Thymus (tissue), 11 donors: ENCODE results near the gene HPCAL1. TPM values are rescaled to one million over a fixed set of nuclear protein-coding genes. Genes with fewer than 3 reads are reported as not detected.

Source experiments
- DNase-seq, 9 donors: peaks; one replicate each; pipeline ENCODE4 v3.0.0-alpha.2; 2013; ENCODE audit warnings: low spot score in 9 of 9, low read depth in 6 of 9, missing footprints in 1 of 9
- H3K27ac ChIP-seq, 2 donors: one replicate each; pipeline ENCODE4 v1.5.1; 2013; ENCODE audit warnings: control low read depth in 1 of 2, low read depth in 1 of 2, low read length in 1 of 2, mild to moderate bottlenecking in 1 of 2, moderate library complexity in 1 of 2
- H3K27me3 ChIP-seq, 2 donors: one replicate each; pipeline ENCODE4 v1.5.1; 2013; ENCODE audit warnings: low read length in 1 of 2; ENCODE audit not compliant: control insufficient read depth in 2 of 2, insufficient read depth in 1 of 2
- H3K36me3 ChIP-seq, 2 donors: one replicate each; pipeline ENCODE4 v1.5.1; 2013; ENCODE audit warnings: low read length in 1 of 2, mild to moderate bottlenecking in 1 of 2, moderate library complexity in 1 of 2; ENCODE audit not compliant: control insufficient read depth in 2 of 2, insufficient read depth in 2 of 2
- H3K4me1 ChIP-seq, 2 donors: one replicate each; pipeline ENCODE4 v1.5.1; 2013; ENCODE audit warnings: low read length in 2 of 2; ENCODE audit not compliant: control insufficient read depth in 2 of 2, insufficient read depth in 2 of 2
- H3K4me3 ChIP-seq, 2 donors: one replicate each; pipeline ENCODE4 v1.5.1; 2013; ENCODE audit warnings: low read length in 2 of 2, control low read depth in 1 of 2, mild to moderate bottlenecking in 1 of 2
- H3K9me3 ChIP-seq, 2 donors: one replicate each; pipeline ENCODE4 v1.5.1; 2013; ENCODE audit warnings: low read length in 1 of 2, mild to moderate bottlenecking in 1 of 2; ENCODE audit not compliant: control insufficient read depth in 2 of 2, insufficient read depth in 1 of 2
- WGBS: extraction: QIAGEN DNeasy Blood & Tissue Kit; methylation state at CpG from one replicate; pipeline ENCODE4 v1.1.7; 2013; 5-methylcytosine and 5-hydroxymethylcytosine counted together
- polyA plus RNA-seq: library from polyadenylated mRNA; stranded (reverse); fragments of 200-250 nt; gene quantifications from one replicate; pipeline ENCODE4 v1.2.3, GENCODE V29; 2013
- total RNA-seq: library from RNA; stranded (reverse); fragments of 120-200 nt; gene quantifications from one replicate; pipeline ENCODE4 v1.2.4, GENCODE V29; 2013
- donor health status: healthy.

HPCAL1 gene
- total and polyA plus RNA-seq, 2 donors, result 12.6 to 47.9 TPM

GRCh38 chr2:10342245-10342951, 39.7 kb downstream of the HPCAL1 start:
- H3K36me3 ChIP-seq, result no peaks in the 10 kb centered on the region
- peaks cover 0 to 28% of the 10 kb centered on the region in 2 donors for H3K4me1 ChIP-seq
- H3K27ac ChIP-seq, result no peak overlapping the region
- no peaks in the 10 kb centered on the region for H3K9me3 ChIP-seq
- WGBS, result 98% methylated on average over 18 of the region's 18 CpGs
- no peak for DNase-seq
- H3K27me3 ChIP-seq, result no peaks in the 10 kb centered on the region
- H3K4me3 ChIP-seq, result no peak overlapping the region

GRCh38 chr2:10343191-10343590, 40.5 kb downstream of the HPCAL1 start:
- H3K4me1 ChIP-seq, result peaks cover 0 to 30% of the 10 kb centered on the region in 2 donors
- no peak for DNase-seq
- no peak overlapping the region for H3K27ac ChIP-seq
- H3K4me3 ChIP-seq, result no peak overlapping the region
- H3K27me3 ChIP-seq, result no peaks in the 10 kb centered on the region
- over 99% methylated on average over 3 of the region's 3 CpGs for WGBS
- no peaks in the 10 kb centered on the region for H3K9me3 ChIP-seq
- no peaks in the 10 kb centered on the region for H3K36me3 ChIP-seq

- no peaks in the 10 kb centered on the region for H3K9me3 ChIP-seq
- H3K27me3 ChIP-seq, result no peaks in the 10 kb centered on the region
- no peaks in the 10 kb centered on the region for H3K36me3 ChIP-seq
- 98% methylated on average over 8 of the region's 8 CpGs for WGBS
- H3K4me1 ChIP-seq, result peaks cover 0 to 30% of the 10 kb centered on the region in 2 donors
- no peak overlapping the region for H3K27ac ChIP-seq
- DNase-seq, result no peak
- H3K4me3 ChIP-seq, result no peak overlapping the region
Observed at GRCh38 chr2:10343658-10344057, 41.0 kb downstream of the HPCAL1 start.

GRCh38 chr2:10344105-10345066, 41.7 kb downstream of the HPCAL1 start:
- no peaks in the 10 kb centered on the region for H3K9me3 ChIP-seq
- DNase-seq, result no peak
- H3K36me3 ChIP-seq, result no peaks in the 10 kb centered on the region
- H3K27me3 ChIP-seq, result no peaks in the 10 kb centered on the region
- 83% methylated on average over 19 of the region's 19 CpGs for WGBS
- H3K4me3 ChIP-seq, result no peak overlapping the region
- no peak overlapping the region for H3K27ac ChIP-seq
- peaks cover 0 to 30% of the 10 kb centered on the region in 2 donors for H3K4me1 ChIP-seq

- no peaks in the 10 kb centered on the region for H3K9me3 ChIP-seq
- H3K27me3 ChIP-seq, result no peaks in the 10 kb centered on the region
- peaks cover 0 to 24% of the 10 kb centered on the region in 2 donors for H3K4me1 ChIP-seq
- DNase-seq, result no peak
- 94% methylated on average over 3 of the region's 3 CpGs for WGBS
- no peaks in the 10 kb centered on the region for H3K36me3 ChIP-seq
- no peak overlapping the region for H3K27ac ChIP-seq
- no peak overlapping the region for H3K4me3 ChIP-seq
Observed at GRCh38 chr2:10345126-10345525, 42.4 kb downstream of the HPCAL1 start.

- Histone ChIP-seq H3K4me1 (peaks cover 0 to 20% of the 10 kb centered on the region in 2 donors), H3K36me3 (no peaks in the 10 kb centered on the region), H3K9me3 (no peaks in the 10 kb centered on the region), H3K4me3 (no peak overlapping the region), H3K27me3 (no peaks in the 10 kb centered on the region), H3K27ac (no peak overlapping the region)
- no peak for DNase-seq
- WGBS, result 97% methylated on average over 3 of the region's 3 CpGs
Observed at GRCh38 chr2:10345813-10346212, 43.1 kb downstream of the HPCAL1 start.

- no peak for DNase-seq
- Histone ChIP-seq H3K9me3 (no peaks in the 10 kb centered on the region), H3K27me3 (no peaks in the 10 kb centered on the region), H3K36me3 (no peaks in the 10 kb centered on the region), H3K4me3 (no peak overlapping the region), H3K4me1 (peaks cover 0 to 20% of the 10 kb centered on the region in 2 donors), H3K27ac (no peak overlapping the region)
- WGBS, result 93% methylated on average over 16 of the region's 16 CpGs
Observed at GRCh38 chr2:10346929-10347561, 44.3 kb downstream of the HPCAL1 start.

GRCh38 chr2:10347562-10347948, 44.9 kb downstream of the HPCAL1 start:
- Histone ChIP-seq H3K36me3 (no peaks in the 10 kb centered on the region), H3K4me3 (no peak overlapping the region), H3K9me3 (no peaks in the 10 kb centered on the region), H3K27ac (no peak overlapping the region), H3K27me3 (no peaks in the 10 kb centered on the region), H3K4me1 (peaks cover 0 to 20% of the 10 kb centered on the region in 2 donors)
- no peak for DNase-seq
- WGBS, result 95% methylated on average over 7 of the region's 7 CpGs

GRCh38 chr2:10348891-10349290, 46.2 kb downstream of the HPCAL1 start:
- H3K4me3 ChIP-seq, result no peak overlapping the region
- DNase-seq, result no peak
- 86% methylated on average over 7 of the region's 7 CpGs for WGBS
- no peaks in the 10 kb centered on the region for H3K27me3 ChIP-seq
- peaks cover 0 to 20% of the 10 kb centered on the region in 2 donors for H3K4me1 ChIP-seq
- H3K36me3 ChIP-seq, result no peaks in the 10 kb centered on the region
- H3K9me3 ChIP-seq, result no peaks in the 10 kb centered on the region
- H3K27ac ChIP-seq, result no peak overlapping the region
